ENCODE results near the gene BSN. TPM values are rescaled to one million over a fixed set of nuclear protein-coding genes. Genes with fewer than 3 reads are reported as not detected.

The BSN gene
- total RNA-seq, 3 donors from 2014 or later: 0.17 to 1.2 (median 0.36) TPM

DNA sequence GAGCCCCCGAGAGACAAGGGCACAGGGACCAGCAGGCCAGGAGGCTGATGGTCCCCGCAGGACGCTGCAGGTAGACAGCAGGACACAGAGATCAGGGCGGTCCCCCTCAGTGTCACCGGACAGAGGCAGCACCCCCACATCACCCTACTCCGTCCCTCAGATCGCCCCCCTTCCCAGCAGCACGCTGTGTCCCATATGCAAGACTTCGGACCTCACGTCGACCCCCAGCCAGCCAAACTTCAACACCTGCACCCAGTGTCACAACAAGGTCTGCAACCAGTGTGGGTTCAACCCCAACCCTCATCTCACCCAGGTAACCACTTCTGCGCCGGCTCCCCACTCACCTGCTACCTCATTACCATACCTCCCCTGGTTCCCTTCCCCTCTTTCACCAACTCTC lies 70.8 kb downstream of the BSN start:
- no peaks in the 10 kb centered on the region for H3K4me1 ChIP-seq (ENCODE audit: low read depth)
- H3K36me3 ChIP-seq (ENCODE audit: low read depth): no peaks in the 10 kb centered on the region
- DNase-seq (no peak), ATAC-seq (no peak)
- intact Hi-C loops (cut with DNase I, micrococcal nuclease): no loop called here
- no peak overlapping the region for H3K4me3 ChIP-seq
- TF ChIP-seq, protein P1, sequence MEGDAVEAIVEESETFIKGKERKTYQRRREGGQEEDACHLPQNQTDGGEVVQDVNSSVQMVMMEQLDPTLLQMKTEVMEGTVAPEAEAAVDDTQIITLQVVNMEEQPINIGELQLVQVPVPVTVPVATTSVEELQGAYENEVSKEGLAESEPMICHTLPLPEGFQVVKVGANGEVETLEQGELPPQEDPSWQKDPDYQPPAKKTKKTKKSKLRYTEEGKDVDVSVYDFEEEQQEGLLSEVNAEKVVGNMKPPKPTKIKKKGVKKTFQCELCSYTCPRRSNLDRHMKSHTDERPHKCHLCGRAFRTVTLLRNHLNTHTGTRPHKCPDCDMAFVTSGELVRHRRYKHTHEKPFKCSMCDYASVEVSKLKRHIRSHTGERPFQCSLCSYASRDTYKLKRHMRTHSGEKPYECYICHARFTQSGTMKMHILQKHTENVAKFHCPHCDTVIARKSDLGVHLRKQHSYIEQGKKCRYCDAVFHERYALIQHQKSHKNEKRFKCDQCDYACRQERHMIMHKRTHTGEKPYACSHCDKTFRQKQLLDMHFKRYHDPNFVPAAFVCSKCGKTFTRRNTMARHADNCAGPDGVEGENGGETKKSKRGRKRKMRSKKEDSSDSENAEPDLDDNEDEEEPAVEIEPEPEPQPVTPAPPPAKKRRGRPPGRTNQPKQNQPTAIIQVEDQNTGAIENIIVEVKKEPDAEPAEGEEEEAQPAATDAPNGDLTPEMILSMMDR (IDR thresholded peaks at IDR 0.05): no peak
- no peaks in the 10 kb centered on the region for H3K9me3 ChIP-seq

- intact Hi-C loops (cut with DNase I, micrococcal nuclease): no loop called here
- DNase-seq: no peak
- no peaks in the 10 kb centered on the region for H3K4me1 ChIP-seq (ENCODE audit: low read depth)
- H3K36me3 ChIP-seq (ENCODE audit: low read depth): no peaks in the 10 kb centered on the region
- no peaks in the 10 kb centered on the region for H3K9me3 ChIP-seq
- ATAC-seq: no peak
- TF ChIP-seq, protein P1 (IDR thresholded peaks at IDR 0.05): no peak
- no peak overlapping the region for H3K4me3 ChIP-seq
Observed at GRCh38 chr3:49626101-49626581, 71.9 kb downstream of the BSN start.

GRCh38 chr3:49626796-49627195 lies 72.5 kb downstream of the BSN start:
- no peaks in the 10 kb centered on the region for H3K4me1 ChIP-seq (ENCODE audit: low read depth)
- no peaks in the 10 kb centered on the region for H3K9me3 ChIP-seq
- DNase-seq (no peak), ATAC-seq (no peak)
- intact Hi-C loops (cut with DNase I, micrococcal nuclease): no loop called here
- H3K36me3 ChIP-seq (ENCODE audit: low read depth): no peaks in the 10 kb centered on the region
- no peak overlapping the region for H3K4me3 ChIP-seq
- TF ChIP-seq, protein P1 (IDR thresholded peaks at IDR 0.05): no peak

DNA sequence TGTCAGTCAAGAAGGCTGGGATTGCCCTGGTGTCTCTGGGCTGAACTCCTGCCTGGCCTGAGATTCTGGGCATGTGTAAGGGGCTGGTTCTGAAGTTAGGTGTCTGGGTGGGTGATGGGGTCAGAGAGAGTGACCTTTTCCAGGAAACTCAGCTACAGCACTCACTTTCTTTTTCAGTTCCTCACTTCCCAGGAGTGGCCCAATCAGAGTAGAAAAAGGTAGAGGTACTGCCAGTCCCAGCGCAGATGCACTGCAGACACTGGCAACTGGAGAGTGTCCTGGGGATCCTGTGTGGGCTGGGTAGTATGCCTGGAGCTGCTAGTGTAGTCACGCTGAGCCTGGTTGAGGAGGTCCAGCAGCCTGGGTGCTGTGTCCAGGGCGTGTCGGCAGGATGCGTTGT lies 73.4 kb downstream of the BSN start:
- no peak for DNase-seq
- no peaks in the 10 kb centered on the region for H3K36me3 ChIP-seq (ENCODE audit: low read depth)

DNA sequence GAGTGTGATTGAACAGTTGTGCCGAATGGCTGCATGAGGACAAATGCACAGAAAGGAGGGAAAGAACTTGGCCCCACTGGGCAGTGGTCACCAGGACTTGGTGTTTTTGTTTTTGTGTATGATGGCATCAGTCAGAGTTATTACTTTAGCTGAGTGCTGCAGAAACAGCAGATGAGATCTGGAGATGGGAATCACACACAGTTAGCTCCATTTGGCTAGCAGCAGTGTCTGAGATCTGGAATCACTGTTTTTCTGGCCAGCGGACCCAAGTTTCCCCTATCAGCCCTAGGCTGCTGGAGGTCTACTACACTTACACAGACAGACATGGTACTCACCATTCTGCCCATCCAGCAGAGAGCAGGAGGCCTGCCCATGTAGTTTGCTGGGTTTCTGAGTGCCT lies 74.0 kb downstream of the BSN start:
- Histone ChIP-seq H3K9me3 (no peaks in the 10 kb centered on the region), H3K4me3 (no peak overlapping the region), H3K36me3 (ENCODE audit: low read depth) (no peaks in the 10 kb centered on the region), H3K4me1 (ENCODE audit: low read depth) (no peaks in the 10 kb centered on the region)
- DNase-seq (no peak), ATAC-seq (no peak)
- TF ChIP-seq, protein P1 (IDR thresholded peaks at IDR 0.05): no peak
- intact Hi-C loops (cut with DNase I, micrococcal nuclease): no loop called here

More for the DNA sequence above, 73.4 kb downstream of the BSN start:
- Histone ChIP-seq H3K4me1 (ENCODE audit: low read depth) (no peaks in the 10 kb centered on the region), H3K9me3 (no peaks in the 10 kb centered on the region), H3K4me3 (no peak overlapping the region)
- intact Hi-C loops (cut with DNase I, micrococcal nuclease): no loop called here
- TF ChIP-seq, protein P1 (IDR thresholded peaks at IDR 0.05): no peak
- ATAC-seq: no peak

DNA sequence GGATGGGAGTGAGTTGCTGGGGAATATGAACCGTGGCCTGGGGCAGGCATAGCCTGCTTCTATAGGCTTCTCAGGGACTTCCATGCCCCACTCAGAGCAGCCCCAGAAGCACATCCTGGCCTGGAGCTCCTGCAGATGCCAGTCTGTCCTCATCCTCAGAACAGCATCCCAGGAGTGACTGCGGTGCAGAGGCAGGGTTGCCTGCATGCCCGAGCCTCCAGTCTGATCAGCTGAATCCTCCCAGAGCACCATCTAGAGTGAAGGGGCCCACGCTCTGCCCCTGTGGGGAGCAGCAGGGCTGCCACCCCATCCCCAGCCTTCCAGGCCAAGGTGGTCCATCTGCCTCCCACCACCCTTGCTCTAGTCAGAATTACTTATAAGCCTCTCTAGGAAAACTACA lies 75.2 kb downstream of the BSN start:
- DNase-seq (no peak), ATAC-seq (no peak)
- intact Hi-C loops (cut with DNase I, micrococcal nuclease): no loop called here
- TF ChIP-seq, protein P1 (IDR thresholded peaks at IDR 0.05): no peak
- Histone ChIP-seq H3K4me1 (ENCODE audit: low read depth) (no peaks in the 10 kb centered on the region), H3K4me3 (no peak overlapping the region), H3K36me3 (ENCODE audit: low read depth) (no peaks in the 10 kb centered on the region), H3K9me3 (no peaks in the 10 kb centered on the region)
